GM12801 (cell line): ENCODE measurements around the gene UBA1.

Experiments used
- CTCF ChIP-seq: IDR thresholded peaks from one replicate; pipeline ENCODE4 v1.5.1; 2011; ENCODE audit warnings: control low read depth; ENCODE audit not compliant: insufficient read length; ENCODE audit errors: extremely low read depth

UBA1 gene

GRCh38 chrX:47193475-47194193, at the start of gene UBA1:
UBA1 (plus strand) TSS chrX:47193829; CDS start chrX:47198803, 4,974 bp downstream.
- no peak for TF ChIP-seq CTCF

DNA sequence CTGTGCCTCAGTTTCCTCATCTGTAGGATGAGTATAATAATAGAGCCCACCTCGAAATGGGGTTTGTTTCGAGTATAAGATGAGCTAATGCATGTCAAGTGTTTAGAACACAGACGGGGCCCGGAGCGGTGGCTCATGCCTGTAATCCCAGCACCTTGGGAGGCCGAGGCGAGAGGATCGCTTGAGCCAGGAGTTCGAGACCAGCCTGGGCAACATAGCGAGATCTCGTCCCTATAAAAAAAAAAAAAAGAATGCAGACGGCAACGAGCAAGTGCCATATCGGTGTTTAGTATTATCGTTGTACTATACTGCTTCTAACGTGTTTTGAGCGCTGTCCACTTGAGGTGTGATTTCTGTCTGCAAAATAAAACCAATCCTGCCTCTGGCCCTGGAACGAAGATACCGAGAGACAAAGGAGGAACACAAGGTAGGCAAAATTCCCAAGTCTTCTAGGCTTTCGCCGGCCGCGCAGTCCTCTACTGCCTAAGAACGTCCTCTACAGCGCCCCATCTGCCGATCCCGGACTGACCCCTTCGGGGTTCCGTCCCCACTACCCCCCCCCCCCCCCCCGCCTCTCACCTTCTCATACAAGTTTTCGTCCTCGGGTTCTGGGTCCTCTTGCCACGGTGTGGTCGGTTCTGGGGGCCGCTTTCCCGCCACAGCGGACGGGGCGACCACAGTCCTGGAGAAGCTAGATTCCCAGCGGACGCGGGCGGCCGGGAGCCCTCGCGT, 49.6 kb upstream of the UBA1 start:
- no peak for TF ChIP-seq CTCF

GRCh38 chrX:47144626-47145394, 48.8 kb upstream of the UBA1 start, which contains the start of the genes NDUFB11 and RBM10:
NDUFB11 (minus strand) TSS chrX:47144702; CDS start chrX:47144679, 23 bp downstream.
RBM10 (plus strand) TSS chrX:47145221; CDS start chrX:47147482, 2,261 bp downstream.
- no peak for TF ChIP-seq CTCF

DNA sequence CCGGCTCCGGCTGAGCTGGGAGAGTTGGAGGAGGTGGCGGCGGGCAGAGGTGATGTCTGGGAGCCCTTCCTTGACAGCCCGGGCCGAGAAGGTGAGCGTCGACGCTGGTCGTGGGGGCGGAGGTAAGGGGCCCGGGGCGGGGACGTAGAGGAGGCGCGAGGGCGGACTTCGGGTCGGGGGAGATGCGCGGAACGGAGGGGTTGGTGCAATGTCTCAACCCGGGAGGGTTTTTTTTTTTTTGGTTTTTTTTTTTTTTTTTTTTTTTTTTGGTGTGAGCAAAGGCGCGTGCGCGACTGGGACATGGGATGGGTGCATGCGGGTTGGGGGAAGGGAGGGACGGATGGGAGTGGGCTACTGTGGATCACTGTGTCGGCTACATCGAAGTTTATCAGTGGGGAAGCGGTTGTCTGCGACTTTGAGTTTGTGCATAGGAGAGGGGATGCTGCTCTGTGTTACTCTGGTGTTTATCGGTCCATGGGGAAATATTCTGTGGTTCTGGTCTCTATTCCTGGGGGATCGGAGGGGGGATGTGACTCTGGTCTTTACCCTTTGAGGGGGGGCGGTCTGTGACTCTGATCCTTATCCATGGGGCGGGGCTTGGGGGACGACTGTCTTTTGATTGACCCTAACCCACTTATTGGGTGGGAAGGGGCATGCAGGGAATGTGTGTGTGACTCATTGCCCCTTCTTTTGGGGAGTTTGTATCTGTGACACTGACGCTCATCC, 48.1 kb upstream of the UBA1 start:
- TF ChIP-seq CTCF: no peak

DNA sequence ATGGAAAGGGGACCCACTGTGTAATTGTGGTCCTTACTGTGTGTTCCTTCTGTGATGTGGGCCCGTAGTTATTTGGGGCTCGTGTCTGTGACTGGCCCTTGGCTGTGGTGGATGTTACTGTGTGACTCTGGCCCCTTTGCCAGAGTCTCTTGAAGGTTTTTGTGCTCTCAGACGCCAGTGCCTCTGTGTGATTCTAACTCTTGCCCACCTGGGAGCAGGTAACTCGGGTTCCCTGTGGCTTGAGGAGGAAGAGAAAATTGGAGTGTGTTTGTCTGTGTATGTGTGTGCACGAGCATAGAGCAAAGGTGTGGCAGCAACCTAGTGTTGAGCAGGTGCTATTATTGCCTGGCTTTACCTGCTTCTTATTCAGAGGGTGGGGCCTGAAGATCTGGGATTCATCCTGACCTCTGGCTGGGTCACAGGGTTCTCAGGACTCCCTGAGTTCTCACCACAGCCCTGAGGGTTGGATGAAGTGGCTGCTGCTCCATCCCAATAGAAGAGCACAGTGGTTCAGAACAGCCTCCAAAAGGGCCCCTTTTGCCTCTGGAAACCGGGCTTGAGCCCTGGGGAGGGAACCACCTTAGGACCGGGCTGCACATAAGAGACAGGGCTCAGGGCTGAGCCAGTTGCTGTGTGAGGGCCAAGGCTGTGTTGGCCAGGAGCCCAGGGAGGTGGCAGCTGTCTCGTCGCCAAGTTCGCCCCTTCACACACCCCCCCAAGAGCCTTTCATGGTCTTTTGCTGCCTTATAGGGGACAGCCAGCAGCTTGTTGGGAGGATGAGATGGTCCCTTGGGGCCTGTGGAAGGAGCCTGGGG, 47.3 kb upstream of the UBA1 start:
- no peak for TF ChIP-seq CTCF

- TF ChIP-seq CTCF: no peak
Observed at GRCh38 chrX:47146936-47147859, 46.4 kb upstream of the UBA1 start.
